Fibroblast of skin of left quadriceps (primary cell): ENCODE data around the gene ZC3H13.

Experiments
- DNase-seq, 2 experiments: peaks; one replicate each; pipeline ENCODE4 v3.0.0-alpha.2; 2013; ENCODE audit warnings: low read depth in 2 of 2

The ZC3H13 gene

DNA sequence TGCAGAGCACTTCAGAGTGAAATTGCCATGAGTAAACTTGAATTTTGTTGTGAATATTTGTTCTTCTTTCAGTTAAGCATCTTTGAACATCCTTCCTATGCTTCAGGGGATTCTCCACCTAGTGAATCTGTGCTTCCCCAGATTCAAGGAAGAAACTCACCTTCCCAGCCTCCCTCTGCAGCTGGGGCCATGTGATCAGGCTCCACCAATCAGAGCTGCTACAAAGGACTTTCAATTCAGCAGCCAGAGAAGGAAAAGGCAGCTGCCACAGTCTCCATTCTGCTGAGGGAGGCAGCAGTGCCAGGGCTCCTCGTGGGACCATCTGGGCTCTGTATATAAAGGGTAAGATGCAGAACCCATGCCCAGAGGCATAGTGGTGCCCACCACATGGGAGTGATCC lies 111.3 kb downstream of the ZC3H13 start:
- no peak for DNase-seq

DNA sequence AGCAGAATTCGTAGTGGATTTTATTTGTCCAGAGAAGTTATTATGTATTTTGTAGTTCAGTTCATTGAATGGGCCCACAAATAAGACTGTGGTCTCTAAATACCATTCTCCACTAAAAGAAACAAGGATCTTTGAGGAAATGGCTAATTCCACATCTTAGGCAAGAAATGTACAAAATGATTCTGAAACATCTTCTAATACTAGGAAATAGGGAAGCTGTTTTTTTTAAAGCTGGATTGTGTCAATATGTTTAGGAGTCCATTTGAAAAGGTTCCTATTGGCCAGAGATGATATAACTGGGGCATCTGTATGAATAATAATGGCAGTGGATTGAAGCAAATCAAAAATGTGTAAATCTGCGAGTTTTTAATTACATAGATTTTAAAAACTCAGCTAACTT lies 112.5 kb downstream of the ZC3H13 start:
- DNase-seq, result no peak

DNA sequence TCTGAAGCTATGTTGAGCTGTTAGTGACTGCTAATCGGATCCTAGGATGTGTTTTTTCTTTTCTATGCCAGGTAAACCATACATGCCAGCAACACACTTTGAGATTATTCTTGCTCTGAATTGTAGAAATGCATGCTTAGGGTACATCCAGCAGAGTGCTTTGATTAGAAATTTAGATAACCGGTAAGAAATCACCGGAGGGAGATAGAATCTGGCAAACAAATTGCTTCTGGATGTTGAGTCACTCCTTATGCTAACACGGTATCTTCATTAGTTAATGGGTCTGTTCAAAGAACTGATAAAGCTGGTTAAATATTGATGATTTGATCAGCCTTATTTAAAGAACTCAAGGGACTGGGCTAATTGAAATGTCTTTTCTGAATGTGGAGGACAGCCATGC lies 115.9 kb downstream of the ZC3H13 start:
- no peak for DNase-seq

DNA sequence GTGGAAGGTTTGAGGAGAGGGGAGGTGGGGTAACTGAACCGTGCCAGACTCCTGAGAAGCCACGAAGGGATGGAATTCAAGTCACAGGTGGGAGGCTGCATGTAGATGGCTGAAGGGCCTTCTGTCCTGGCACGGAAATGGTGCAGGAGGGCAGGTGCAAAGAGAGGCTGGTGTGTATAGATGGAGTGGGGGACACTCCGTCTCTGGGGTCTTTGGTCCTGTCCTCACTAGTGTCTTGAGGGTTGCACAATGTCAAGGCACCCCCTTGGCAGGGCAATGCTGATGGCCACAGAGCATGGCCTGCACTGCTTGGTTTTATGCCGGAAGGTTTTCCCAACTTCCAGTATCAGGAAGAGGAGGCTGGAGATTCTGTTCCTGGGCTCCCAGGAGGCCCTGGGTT lies 118.3 kb downstream of the ZC3H13 start:
- no peak for DNase-seq

DNA sequence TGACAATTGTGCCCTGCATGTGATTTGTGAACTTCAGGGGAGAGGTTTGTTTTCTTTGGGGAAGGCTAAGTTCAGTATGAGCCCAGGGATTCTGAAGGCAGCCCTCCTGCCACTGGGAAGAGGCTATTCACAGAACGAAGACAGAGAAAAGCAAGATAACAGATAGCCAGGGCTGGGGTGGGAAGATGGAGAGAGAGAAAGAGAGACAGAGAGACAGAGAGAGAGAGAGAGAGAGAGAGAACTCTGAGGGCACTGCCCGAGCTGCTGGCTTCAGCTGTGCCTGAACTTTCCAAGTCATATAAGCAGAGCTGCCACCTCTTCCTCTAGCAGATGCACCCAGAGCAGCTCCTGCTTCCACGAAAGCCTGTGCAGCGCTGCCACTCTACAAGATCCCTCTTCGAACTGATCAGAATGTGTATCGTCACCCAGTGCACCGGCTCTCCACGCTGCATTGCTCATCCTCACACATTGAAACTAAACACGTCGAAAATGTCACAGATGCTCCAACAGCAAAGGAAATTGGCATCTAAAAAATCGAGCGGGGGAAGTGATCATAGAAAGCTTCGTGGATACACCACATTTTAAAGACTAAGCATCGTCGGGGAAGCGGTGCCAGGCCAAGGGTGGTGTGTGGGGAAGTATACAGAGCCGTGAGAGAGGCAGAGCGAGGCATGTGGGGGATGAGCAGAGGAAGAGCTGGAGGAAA lies 119.2 kb downstream of the ZC3H13 start:
- DNase-seq, result no peak

DNA sequence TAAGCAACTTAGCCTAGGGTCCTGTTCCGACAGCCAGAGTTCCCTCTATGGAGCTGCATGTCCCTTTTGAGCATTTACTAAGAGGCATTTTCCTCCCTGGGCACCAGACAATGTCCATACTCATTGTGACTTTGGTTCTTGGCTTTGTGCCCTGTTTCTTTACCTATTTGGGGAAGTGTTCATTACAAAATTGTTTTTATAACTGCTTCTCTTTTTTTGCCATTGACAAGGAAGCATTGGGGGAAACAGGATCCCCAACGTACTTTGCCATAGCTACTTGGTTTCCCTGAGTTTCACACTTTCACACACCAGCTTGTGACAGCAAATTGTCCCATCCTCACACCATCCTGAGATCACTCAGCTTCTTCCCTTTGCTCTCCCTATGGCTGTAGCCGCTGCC lies 119.9 kb downstream of the ZC3H13 start:
- no peak for DNase-seq

DNA sequence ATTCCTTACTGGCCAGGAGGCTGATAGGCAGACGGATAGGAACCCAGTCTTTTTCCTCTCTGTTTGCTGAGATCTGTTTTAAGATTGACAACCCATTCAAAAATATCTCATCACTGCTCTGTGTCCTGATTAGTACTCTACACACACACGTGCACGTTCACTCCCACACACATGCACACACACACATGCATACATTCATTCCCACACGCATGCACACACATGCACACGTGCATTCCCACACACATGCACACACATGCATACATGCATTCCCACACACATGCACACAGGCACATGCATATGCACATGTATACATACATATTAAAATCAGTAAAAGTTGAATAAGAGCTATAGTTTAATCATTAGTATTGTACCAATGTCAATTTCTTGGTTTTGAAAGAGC lies 120.4 kb downstream of the ZC3H13 start:
- DNase-seq, result no peak

DNA sequence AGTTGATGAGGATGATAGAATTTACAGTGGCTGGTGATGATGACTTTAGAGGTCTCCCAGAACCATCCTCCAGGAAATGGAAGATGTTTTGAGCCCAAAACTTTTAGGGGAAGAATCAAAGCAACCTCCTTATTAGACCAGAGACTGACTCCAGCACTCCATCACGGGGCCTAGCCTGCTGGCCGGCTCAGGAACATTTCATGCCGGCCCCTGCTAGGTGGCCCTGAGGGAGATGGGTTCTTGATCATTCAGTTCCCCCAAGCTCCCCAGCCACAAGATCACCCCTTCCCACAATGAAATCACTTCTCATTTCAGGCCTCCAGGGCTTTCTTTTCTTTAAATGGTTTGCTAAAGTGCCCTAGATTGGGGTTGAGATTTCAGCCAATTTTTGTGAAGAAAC lies 121.3 kb downstream of the ZC3H13 start:
- no peak for DNase-seq

DNA sequence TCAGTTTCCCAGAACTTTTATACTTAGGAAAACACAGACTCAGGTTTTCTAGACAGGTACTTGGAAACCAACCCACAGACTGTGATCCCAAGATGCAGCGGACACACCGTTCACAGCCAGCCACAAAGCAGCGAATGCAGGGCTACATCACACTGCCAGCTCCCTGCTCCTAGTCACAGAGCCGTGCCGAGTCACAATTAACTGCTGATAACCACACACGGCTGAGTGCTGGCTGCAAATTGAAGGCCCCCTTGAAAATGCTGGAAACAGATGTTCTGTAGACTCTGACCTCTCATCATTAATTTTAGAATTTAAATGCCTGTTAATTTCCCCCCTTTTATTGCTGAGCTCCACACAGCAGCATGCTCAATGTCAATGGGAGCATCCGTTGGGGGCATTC lies 122.4 kb downstream of the ZC3H13 start:
- no peak for DNase-seq

DNA sequence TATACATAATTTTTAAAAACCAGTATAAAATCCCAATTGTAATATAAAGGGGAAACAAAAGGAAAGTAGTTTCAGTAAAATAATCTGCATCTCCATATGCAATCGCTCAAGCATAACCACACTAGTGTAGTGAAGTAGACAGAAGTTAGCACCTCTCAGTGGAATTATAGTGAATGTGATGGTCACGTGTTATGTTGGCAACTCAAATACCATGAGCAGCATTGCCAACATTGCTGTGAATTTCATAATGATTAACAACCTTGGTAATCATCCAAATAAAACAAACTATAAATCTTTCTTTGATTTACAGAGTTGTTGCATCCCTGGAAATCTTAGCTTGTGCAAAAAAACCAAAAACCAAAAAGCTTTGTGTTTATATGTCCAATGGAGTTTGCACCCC lies 123.7 kb downstream of the ZC3H13 start:
- no peak for DNase-seq

DNA sequence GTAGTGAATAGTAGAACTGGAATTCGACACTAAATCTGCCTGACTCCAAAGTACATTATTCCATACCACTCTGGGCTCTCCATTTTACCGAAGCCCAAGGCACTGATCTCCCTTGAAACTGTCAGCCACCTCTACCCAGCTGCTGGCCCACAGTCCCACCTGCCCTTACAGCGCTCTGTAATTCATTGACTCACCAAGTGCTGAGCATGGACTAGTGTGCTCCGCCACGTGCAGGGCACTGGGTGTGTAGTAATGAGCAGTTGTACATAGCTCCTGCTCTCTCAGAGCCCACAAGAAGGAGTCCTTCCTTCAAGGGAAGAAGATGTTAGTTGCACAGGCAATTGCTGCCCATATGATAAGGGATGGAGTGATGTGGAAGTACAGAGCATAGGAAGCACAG lies 124.4 kb downstream of the ZC3H13 start:
- no peak for DNase-seq

DNA sequence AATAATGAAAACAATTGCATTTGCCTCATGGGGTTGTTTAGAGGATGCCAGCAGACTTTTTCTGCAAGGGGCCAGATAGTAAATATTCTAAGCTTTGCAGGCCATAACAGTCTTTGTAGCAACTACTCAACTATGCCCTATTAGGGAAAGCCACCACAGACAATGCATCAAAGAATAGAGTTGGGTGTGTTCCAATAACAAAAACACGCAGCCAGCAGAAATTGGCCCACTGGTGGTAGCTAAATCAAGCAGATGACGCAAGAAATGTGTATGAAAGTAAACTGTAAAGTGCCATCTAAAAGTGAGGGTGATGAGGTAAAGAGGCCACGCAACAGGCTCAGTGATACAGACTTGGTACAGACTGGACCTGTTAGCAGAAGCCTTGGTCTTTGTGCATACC lies 125.8 kb downstream of the ZC3H13 start:
- DNase-seq, result no peak

DNA sequence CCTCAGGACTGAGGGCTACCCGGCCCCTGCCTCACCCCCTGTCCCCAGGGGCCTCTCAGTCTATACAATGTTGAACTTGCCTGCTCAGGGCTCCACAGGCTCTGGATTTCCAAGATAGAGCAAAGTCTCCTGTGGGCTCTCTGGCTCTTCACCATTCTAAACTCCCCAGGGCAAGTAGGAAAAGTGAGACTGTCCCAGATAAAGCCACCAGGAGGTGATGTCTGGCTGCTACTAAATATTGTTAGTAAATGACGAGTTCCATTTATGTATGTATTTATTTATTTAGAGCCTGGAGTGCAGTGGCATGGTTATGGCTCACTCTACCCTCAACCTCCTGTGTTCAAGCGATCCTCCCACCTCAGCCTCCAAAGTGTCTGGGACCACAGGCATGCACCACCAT lies 127.4 kb downstream of the ZC3H13 start:
- DNase-seq, result no peak

DNA sequence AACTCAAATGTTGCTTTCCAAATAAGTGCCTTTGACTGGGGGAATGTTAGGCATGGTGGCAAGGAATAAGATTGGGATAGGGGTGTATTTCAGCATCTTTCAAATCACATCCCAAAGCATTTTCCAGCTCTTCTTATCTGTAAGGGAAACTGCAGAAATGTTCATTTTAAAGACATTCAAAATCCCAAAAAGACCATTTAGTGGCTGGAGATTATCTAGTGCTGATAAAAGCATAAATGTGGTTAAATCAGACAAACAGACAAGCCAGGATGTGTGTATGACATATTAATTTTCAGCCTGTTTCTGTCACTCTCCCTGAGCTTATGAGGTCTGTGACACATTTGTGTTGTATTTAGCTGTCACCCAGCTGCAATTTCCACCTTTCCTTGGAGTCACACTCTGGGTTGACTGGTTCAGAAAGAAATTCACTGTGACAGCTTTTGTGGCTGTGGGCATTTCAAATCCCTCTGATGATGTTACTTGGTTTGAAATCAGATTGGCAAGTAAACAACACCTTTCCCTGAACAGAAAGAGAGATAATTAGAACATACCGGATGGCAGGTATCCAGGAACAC lies 131.3 kb downstream of the ZC3H13 start:
- no peak for DNase-seq

DNA sequence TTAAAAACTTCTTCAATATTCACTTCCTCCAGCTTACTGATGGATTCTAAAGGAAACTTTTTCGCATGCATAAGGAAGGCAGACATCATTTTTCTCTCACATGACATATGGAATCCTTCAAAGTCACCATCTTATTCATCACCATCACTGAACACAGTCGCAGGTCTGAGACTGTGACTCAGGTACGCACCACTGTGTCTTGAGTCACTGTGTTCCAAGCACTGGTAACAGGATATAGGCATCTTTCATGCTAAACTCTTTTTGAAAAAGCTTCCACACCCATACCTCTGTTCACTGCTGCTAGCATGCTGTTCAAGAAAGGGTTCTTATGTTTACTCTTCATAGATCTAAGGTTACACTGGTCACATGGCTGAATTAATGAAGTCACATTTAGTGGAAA lies 133.9 kb downstream of the ZC3H13 start:
- DNase-seq, result no peak

DNA sequence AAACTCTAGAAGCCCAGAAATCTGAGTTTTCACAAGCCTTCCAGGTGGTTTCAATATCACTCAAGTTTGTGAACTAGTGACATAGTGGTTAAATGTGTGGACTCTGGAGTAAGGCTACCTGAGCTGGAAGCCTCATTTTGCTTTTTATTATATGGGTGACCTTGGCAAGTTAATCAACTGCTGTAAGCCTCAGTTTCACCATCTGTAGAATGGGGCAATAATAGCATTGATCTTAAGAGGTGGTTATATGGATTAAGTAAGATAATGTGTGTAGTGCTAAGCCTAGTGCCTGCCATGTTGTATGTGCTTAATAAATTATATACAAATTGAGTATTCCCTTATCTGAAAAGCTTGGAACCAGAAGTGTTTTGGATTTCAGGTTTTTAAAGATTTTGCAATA lies 135.5 kb downstream of the ZC3H13 start:
- DNase-seq, result no peak

DNA sequence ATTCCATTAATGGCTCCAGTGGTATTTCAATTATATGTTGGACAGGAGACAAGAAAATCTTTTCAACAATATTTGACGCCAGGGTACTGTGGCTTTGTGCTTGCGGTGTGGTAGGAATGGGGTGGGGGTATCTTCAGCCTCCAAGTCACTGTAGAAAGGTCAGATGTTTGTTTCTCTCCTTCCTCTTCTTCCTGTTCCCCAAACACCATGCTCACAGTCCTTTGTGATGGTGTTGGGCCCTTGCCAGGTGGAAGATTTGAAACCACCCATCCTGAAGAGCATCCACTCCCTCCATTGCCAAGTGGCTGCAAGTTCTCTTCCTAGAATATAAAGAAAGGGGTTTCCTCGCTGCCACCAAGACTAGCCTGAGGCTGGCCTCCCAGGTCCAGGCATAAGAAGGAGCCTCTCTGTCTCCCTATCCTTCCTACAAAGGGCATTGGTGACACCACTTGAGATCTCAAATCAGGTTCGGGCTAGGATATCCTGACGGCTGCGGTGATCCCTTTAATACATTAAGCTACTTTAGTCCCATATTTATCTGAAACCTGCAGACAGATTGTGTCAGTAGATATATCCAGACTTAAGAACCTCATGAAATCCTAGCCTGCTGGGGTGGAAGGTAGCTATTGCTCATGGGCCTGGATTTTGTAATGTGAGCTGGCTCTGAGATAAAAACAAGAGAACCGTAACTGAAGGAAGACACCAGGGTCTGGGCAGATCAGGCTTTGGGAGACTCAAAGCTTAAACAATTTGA lies 136.7 kb downstream of the ZC3H13 start:
- DNase-seq, result no peak

DNA sequence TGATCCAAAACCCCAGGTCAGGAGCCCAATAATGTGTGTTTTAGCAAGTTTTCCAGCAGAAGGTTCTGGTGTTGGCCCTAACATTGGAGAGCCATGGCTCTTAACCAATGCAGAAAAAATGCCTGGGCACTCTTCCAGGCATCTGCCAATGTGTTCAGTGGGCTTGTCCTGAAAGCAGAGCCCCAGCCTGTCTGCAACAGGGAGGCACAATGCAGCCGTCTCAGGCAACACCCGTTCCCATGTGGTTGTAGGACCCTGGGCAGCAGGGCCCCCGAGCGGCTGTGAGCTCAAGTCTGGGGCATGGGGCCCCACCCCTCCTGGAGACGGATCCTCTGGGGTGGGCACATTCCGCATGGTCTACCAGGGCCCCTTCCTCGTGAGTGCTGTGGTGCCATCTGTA lies 142.9 kb downstream of the ZC3H13 start:
- DNase-seq, result no peak

DNA sequence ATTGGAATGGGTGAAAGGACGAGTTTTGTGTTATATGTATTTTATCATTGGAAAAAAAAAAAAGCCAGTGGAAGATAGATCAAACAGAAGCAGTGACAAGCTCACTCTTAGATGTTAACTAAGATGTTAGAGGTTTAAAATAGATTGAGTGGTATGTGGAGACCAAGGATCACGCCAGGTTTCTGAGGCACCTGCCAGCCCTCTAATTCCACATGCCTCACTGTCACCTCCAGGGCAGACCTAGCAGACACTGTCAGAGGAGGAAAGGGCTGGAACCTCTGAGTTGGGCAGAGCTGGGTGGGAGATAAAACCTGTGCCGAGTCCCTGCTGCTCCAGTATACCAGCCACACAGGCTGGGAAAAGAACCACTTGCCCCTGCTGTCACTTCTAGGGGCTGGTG lies 143.5 kb downstream of the ZC3H13 start:
- DNase-seq, result no peak

DNA sequence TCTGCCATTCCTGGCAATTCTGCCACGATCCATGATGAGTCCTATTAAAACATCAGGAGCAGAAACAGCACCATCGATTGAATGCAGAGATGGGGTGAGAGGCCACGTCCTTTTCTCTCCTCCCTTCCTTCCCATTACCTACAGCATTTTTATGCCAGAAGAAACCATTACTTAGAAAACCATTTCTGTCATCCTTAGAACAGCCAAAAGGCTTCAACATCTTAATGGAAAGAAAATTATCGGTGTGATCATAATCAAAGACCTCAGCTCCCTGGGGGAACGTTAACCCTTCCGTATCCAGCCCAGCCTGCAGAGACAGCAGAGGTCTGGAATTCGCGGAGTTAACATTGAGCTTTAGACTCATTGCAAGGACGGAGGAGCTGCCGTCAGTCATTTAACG lies 145.0 kb downstream of the ZC3H13 start:
- no peak for DNase-seq
